GM18505 (cell line): Measurements from ENCODE around the gene ALKBH5.

Experiments used
- ATAC-seq: cut with Tn5 transposase; IDR thresholded peaks from one replicate; pipeline ENCODE4 v1.9.1; 2021; ENCODE audit not compliant: unreplicated experiment
- POLR2A ChIP-seq: IDR thresholded peaks from 4 replicates; pipeline ENCODE4 v1.6.1; 2011; ENCODE audit warnings: borderline replicate concordance; ENCODE audit not compliant: insufficient read depth, insufficient read length; ENCODE audit errors: extremely low read depth

Gene ALKBH5

DNA sequence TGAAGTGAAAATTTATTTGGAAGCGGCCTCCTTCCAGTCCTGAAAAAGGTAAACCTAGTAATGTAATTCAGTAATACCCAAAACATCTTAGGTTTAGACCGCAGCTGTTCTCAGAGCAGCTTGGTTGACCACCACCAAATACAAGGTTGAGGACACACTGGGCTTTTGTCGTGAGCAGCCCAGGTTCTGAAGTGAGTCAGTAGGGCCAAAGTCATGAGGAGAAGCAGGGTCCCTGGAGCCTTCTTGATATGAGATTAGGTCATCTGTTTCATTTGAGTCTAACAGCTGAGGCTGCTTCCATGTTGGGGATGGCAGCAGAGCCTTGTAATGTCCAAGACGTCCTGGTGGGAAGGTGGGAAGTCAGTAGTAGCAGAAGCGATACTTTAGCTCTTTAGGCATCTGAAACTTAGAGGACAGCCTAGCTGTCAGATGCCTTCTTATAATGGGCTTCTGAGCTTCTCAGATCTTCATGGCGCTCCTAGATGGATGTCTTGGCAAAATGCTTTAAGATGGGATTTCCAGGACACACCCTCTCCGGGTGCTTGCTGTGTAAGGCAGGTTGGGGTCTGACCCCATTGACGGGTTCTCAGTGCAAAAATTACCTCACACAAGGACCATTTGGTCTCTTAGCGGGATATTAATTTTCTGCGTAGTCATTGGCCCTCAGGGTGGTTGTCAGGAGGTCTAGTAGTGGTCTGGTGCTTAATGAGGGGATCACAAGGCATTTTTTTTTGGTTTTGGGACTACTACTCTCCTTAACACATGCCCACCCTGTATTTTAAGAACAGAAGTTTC, 2.4 kb downstream of the ALKBH5 start:
- no peak for TF ChIP-seq POLR2A
- ATAC-seq: no peak

DNA sequence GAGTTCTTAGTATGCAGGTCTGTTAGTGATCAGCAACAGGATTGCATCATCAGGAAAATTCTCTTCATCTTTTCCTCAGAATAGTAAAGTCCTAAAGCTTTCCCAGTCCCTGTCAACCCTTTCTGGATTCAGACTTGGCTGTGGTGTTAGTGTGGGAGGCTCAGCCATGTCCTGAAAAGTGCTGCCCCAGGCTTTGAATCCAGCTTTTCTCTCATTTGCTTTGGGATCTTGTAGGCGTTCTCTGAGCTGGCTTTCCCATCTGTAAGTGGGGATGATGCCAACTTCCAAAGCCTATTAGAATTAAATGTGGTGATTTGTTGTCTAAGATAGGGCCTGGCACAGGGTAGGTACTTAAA, 3.0 kb downstream of the ALKBH5 start:
- no peak for TF ChIP-seq POLR2A
- ATAC-seq: no peak

DNA sequence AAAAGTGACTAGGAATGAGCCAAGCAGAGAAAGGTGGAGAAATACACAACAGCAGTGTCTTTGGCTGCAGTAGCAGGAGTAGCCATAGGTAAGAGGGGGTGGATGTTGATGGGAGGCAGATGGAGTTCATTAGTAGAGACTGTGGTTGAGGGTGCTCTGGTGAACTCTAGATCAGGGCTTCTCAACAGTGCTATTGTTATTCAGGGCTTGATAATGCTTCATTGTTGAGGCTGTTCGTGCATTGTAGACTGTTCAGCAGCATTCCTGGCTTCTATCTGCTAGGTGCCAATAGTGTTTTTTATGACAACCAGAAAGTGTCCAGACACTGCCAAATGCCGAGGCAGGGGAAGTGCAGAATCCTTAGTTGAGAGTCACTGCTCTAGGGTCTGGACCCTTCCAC, 3.6 kb downstream of the ALKBH5 start:
- no peak for TF ChIP-seq POLR2A
- ATAC-seq: no peak

DNA sequence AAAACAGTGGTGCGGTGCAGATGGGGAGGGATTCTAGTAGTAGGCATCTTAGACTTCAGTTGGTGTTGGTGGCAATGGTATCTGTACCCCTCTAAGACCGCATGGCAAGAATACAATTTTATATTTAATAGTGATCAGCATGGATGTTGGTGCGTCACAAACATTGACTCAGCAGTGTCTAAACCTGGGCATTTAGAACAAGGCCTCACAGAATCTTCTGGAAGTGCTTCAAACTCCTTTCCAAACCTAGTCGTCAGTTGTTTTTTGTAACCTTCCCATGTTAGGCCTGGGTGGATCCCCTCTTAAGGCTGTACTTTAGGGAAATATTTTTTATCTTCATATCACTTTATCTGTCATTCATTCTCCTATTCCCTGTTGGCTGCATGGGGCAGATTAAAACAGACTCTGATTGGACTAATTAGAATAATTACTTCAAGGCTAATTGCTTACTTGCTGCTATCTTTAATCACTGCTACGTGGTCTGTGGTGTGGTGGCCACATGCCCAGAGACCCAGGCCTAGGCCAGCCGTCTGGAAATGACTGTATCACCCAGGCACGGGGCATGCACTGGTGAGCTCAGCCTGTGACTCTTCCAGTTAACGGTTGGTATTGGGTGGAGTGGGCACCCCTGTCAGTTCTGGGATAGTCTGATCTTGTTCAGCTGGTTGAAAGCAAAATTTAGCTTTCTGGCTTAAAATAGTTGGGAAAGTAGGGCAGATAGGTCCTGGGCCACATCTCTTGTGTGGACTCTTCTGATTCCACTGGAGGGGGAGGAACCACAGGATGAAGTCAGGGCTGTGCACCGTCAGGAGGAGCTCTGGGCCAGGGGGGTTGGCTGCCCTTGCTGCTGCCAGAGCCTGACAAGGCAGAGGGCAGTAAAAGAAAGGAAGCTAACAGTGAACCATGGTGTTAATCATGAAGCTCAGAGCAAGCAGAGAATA, 4.5 kb downstream of the ALKBH5 start:
- ATAC-seq: no peak
- no peak for TF ChIP-seq POLR2A

DNA sequence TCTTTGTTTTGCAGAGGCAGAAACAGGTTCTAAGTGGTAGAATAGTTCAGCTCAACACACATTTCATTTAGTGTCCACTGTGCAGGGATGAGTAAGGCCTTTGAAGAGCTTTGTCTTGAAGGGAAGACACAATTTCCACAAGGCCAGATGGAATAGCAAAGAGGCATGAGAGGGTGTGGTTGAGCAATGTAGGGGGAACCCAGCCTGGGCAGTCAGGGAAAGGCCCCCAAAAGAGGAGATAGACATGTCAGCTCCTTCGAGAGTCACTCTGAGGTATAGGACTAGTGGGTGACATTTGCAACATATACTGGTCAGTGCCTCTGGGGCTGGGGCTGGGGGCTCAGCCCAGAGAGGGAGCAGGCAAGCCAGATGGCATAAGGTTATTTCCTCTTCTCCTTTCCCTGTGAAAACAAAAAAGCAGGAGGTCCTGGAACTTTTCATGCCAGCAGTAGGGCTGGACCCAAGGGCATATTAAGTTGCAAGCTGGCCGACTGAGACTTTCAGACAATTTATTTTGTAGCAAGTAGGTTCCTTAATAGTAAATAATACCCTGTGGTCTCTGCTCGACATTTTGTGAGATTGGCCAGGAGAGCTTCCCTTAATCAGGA, 7.1 kb downstream of the ALKBH5 start:
- TF ChIP-seq POLR2A: no peak
- no peak for ATAC-seq

DNA sequence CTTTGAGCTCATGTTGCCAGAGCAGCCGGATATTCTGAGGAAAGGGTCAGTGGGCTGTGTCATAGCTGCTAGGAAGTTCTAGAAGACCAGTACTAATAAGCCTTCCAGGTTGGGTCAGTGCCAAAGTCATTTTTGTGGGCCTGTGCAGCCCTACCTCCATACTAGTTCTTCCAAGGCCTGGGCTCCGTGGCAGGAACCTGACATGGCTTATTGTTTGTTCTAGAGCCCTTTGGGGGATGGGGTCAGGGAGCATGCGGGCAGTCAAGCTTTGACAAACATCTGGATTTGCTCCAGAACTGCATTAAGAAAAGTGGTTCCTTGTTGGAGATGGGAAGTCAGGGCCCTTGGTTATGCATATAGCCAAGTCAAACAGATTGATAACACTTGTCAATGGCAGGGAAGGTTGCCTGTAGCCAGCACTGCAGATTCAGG, 7.6 kb downstream of the ALKBH5 start:
- TF ChIP-seq POLR2A: no peak
- ATAC-seq: no peak

DNA sequence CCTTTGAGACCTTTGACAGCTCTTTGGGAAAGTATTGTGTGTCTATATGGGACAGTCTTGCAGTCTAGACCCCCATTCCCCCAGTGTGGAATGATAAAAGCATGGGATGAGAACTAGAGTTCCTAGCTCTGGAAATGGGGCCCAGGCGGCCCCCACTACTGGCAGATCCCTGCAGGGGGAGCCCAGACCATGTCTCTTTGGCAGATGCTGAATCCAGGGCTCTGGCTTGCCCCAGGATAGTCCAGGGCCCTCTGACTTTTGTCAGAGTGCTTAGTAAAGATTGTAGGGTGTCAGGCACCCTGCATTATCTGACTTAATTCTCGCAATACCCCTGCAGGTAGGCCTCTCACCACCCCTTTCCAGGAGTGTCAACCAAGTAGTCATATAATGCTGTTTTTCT, 8.3 kb downstream of the ALKBH5 start:
- TF ChIP-seq POLR2A: no peak
- no peak for ATAC-seq

DNA sequence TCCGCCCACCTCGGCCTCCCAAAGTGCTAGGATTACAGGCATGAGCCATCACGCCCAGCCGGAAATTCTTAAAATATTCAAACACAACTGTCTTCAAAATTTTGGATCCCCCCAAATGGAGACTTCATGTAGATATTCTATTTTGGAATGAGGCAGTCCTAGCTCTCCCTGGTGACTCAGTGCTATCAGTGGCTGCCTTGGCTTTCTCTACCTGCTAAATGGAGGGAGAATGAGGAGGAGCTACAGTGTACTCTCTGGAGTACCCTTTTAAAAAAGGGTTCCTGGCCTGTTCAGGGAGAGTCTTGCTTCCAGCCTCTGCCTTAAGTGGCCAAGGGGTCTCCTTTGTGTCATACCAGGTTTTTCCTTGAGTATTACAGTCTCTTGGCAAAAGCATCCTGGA, 10.8 kb downstream of the ALKBH5 start:
- TF ChIP-seq POLR2A: no peak
- no peak for ATAC-seq

DNA sequence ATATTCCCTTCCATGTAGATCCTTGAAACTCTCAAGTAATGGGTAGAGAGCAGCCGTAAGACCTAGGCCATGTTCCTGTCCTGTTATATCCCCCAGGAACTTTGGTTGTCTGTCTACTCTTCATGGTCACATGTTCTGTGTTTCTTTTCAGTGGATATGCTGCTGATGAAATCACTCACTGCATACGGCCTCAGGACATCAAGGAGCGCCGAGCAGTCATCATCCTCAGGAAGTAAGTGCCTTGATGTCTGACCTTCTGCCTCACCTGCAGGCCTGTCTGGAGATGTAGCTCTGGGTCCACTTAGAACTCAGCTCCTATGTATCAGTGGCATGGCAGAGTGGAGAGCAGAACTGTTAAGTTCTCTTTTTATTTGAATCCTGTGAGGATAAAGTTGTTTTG, 11.2 kb downstream of the ALKBH5 start:
- no peak for ATAC-seq
- no peak for TF ChIP-seq POLR2A

DNA sequence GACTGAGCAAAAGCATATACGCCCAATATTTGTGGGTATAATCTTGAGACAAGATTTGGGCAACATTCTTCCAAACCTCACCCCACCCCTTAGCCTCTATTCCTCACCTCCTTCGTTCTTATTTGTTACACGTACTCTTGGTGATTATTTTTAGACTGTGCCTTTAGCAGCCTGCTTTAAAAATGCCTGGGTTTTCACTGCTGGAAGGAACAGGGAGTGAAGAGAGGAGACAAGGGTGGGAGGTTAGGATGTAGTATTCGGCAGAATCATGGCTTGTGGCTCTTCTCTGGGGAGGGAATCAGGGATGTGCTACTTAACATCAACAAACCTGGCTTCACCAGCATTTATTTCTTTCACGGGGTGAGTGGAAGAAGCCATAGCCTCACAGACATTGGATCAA, 11.6 kb downstream of the ALKBH5 start:
- ATAC-seq: no peak
- TF ChIP-seq POLR2A: no peak

DNA sequence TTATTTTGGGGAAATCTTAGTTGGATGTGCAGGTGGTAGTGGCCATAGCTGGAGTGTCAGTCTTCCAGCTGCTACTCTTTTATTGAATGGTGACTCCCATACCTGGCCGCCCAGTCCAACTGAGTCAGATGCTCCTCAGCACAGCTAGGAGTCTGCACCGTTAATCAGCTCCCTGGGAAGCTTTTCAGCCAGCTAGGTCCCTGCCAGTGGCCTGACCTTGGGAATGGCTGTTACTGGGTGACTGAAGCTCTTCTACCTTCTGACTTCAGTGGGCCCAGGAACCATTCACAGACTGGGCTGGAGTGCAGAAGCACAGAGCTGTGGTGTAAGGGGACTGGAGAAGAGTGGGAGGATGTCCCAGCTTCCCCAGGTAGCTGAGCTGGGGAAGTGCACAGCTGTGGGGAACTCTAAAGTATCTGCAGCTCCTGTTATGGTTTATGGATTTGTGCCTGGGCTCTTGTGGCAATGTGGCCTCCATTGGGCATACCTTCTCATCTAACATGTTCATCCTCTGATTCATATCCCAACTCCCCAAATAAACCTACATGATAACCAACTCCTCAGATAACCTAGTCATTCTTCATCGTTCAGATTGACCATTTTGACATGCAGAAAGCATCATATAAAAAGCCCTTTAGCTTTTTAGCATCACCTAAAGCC, 14.0 kb downstream of the ALKBH5 start:
- ATAC-seq: no peak
- no peak for TF ChIP-seq POLR2A

DNA sequence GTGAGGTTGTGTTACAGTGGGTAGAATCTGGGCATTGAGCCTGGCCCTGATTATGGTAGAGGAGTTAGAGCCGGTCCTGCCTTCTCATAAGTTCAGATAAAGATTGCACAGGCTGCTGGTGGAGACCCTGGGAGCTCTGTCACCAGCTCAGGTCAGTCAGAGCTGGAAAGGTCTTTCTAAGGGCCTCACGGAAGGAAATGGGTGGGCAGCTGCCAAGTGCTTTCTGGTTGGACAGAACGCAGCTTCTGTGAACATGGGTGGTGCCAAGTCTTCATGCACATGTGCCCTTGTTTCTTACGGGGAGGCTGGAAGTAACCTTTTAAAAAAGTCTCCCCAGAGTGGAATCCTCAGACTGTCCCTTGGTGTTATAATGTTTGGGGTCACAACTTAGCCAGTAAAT, 14.9 kb downstream of the ALKBH5 start:
- TF ChIP-seq POLR2A: no peak
- ATAC-seq: no peak

DNA sequence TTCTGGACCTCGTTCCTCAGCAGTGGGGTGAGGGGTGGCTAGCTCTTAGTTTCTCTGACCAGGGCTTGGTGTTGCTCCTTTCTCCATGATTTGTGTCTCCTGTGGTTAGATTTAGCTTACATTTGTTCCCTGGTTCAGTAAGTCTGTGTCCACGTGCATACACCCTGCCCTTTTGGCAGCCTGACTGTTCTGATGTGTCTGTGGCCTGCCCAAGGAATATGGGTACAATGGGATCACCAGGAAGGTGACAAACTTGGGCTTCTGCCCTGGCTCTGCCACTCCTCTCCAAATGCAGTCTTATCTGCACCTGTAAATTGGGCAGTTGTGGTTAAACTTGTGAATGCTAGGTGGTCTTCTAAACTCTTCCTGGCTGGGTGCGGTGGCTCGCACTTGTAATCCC, 17.5 kb downstream of the ALKBH5 start:
- no peak for TF ChIP-seq POLR2A
- no peak for ATAC-seq

DNA sequence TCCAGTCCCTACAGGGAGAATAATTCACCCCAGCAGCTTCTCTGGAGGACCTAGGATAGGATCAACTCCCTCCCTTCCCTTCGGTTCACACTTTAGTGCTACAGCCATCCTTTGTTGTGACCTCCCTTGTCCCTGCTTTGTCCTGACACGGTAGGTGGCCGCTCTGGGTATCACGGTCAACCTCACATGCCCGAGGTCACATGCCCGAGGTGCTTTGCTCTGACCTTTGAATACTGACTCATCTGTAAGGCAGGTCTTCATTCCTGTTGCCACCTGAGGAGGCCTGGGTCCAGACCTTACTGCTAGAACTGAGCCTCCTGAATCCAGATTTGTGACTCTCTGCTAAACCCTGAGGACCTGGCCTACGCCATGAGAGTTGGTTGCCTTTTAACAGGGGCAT, 19.7 kb downstream of the ALKBH5 start:
- TF ChIP-seq POLR2A: no peak
- no peak for ATAC-seq

DNA sequence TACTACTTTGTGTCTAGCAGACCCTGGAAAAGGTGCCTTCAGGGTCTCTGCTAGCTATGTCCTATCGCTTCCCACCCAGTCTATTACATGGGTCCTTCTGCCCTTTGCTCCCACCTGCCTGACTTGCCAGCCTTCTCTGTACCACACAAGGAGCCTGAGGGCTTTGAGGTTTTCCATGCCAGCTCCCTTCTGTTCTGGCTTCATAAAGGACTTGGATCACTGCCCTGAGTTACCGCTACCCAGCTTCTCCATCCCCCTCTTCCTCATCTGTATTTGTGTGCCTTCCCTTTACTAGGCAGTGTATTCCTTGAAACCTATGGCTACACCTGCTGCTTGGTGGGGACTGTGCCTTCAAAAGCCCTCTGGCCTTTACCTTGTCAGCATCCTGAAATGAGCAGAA, 22.2 kb downstream of the ALKBH5 start:
- no peak for ATAC-seq
- no peak for TF ChIP-seq POLR2A
